Activated CD4-positive, alpha-beta T cell treated with anti-CD3 and anti-CD28 coated beads for 1 hour (primary cell): ENCODE results near the gene DTD1.

Source experiments
- DNase-seq: peaks from one replicate; pipeline ENCODE4 v3.0.0-alpha.2; 2020

DTD1 gene

GRCh38 chr20:18715564-18715963 lies 127.7 kb downstream of the DTD1 start:
- no peak for DNase-seq

- no peak for DNase-seq
Observed at GRCh38 chr20:18717062-18717461, 129.2 kb downstream of the DTD1 start.

GRCh38 chr20:18718129-18718528 lies 130.3 kb downstream of the DTD1 start:
- no peak for DNase-seq

- no peak for DNase-seq
Observed at GRCh38 chr20:18719426-18719825, 131.6 kb downstream of the DTD1 start.

- no peak for DNase-seq
Observed at GRCh38 chr20:18721551-18722115, 133.8 kb downstream of the DTD1 start.

GRCh38 chr20:18722371-18722770 lies 134.5 kb downstream of the DTD1 start:
- no peak for DNase-seq

- DNase-seq = no peak
Observed at GRCh38 chr20:18724077-18724476, 136.2 kb downstream of the DTD1 start.

- DNase-seq = no peak
Observed at GRCh38 chr20:18724788-18725464, 137.1 kb downstream of the DTD1 start.

- DNase-seq = no peak
Observed at GRCh38 chr20:18727032-18727508, 139.2 kb downstream of the DTD1 start.

- DNase-seq = no peak
Observed at GRCh38 chr20:18728165-18728869, 140.5 kb downstream of the DTD1 start.

- no peak for DNase-seq
Observed at GRCh38 chr20:18728870-18729224, 141.0 kb downstream of the DTD1 start.

GRCh38 chr20:18729231-18729825 lies 141.5 kb downstream of the DTD1 start:
- no peak for DNase-seq

- no peak for DNase-seq
Observed at GRCh38 chr20:18731940-18732339, 144.1 kb downstream of the DTD1 start.

GRCh38 chr20:18734525-18735189 lies 146.8 kb downstream of the DTD1 start:
- no peak for DNase-seq

GRCh38 chr20:18737140-18737539 lies 149.3 kb downstream of the DTD1 start:
- DNase-seq = no peak

GRCh38 chr20:18738055-18738454 lies 150.2 kb downstream of the DTD1 start:
- DNase-seq = no peak

GRCh38 chr20:18738888-18739287 lies 151.0 kb downstream of the DTD1 start:
- no peak for DNase-seq

- no peak for DNase-seq
Observed at GRCh38 chr20:18739751-18740166, 151.9 kb downstream of the DTD1 start.

GRCh38 chr20:18740726-18741125 lies 152.9 kb downstream of the DTD1 start:
- no peak for DNase-seq

GRCh38 chr20:18742841-18743240 lies 155.0 kb downstream of the DTD1 start:
- DNase-seq = no peak

GRCh38 chr20:18743665-18744440 lies 156.0 kb downstream of the DTD1 start:
- DNase-seq = no peak

- DNase-seq = no peak
Observed at GRCh38 chr20:18747090-18747489, 159.2 kb downstream of the DTD1 start.
